ENCODE data around the gene TMPRSS4. TPM values are rescaled to one million over a fixed set of nuclear protein-coding genes. Genes with fewer than 3 reads are reported as not detected.

The TMPRSS4 gene
- total RNA-seq, 1 donor from 2014 or later = not detected

DNA sequence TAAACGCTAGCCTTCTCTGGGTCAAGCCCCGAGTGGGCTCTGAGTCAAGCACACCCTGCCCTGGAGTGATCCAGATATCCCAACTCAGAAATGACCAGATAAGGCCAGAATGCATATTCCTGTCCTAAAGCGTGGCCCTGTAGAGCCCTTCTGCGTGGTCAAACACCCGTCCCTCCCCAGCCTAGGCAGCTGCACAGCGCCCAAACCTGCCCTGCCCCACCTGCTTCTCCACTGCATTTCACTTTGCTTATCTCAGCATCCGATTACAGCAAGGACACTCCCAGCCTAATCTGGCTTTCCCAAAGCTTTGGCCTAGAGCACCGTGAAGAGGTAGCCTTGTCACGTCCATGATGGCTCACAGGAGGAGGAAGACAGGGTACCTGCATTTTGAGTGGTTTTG, 11.9 kb upstream of the TMPRSS4 start:
- Histone ChIP-seq H3K27ac (no peak overlapping the region), H3K36me3 (no peaks in the 10 kb centered on the region), H3K4me1 (no peaks in the 10 kb centered on the region), H3K4me3 (no peak overlapping the region), H3K27me3 (no peaks in the 10 kb centered on the region), H3K9me3 (no peaks in the 10 kb centered on the region)
- TF ChIP-seq, protein P1, sequence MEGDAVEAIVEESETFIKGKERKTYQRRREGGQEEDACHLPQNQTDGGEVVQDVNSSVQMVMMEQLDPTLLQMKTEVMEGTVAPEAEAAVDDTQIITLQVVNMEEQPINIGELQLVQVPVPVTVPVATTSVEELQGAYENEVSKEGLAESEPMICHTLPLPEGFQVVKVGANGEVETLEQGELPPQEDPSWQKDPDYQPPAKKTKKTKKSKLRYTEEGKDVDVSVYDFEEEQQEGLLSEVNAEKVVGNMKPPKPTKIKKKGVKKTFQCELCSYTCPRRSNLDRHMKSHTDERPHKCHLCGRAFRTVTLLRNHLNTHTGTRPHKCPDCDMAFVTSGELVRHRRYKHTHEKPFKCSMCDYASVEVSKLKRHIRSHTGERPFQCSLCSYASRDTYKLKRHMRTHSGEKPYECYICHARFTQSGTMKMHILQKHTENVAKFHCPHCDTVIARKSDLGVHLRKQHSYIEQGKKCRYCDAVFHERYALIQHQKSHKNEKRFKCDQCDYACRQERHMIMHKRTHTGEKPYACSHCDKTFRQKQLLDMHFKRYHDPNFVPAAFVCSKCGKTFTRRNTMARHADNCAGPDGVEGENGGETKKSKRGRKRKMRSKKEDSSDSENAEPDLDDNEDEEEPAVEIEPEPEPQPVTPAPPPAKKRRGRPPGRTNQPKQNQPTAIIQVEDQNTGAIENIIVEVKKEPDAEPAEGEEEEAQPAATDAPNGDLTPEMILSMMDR (IDR thresholded peaks at IDR 0.05) = no peak
- DNase-seq (ENCODE audit: low spot score in 2 of 2) = no peak
- intact Hi-C loops (cut with DNase I) = no loop called here

DNA sequence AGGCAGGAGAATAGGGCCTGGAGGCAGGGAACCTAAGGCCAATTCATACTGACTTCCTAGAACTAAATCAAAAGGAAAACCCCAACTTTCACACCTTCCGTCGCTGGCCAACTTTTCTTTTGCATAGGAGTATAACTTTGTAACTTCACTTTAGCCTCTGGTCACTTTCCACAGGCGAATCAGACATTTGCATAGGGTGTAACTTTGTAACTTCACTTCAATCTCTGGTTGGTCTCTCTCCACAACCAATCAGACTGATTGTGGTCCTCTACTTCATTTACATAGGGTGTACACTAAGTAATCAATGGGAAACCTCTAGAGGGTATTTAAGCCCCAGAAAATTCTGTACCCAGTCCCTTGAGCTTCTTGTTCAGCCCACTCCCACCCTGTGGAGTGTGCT, 11.5 kb upstream of the TMPRSS4 start:
- Histone ChIP-seq H3K27ac (no peak overlapping the region), H3K36me3 (no peaks in the 10 kb centered on the region), H3K9me3 (no peaks in the 10 kb centered on the region), H3K4me1 (no peaks in the 10 kb centered on the region), H3K4me3 (no peak overlapping the region), H3K27me3 (no peaks in the 10 kb centered on the region)
- intact Hi-C loops (cut with DNase I) = no loop called here
- TF ChIP-seq, protein P1 (IDR thresholded peaks at IDR 0.05) = no peak
- DNase-seq (ENCODE audit: low spot score in 2 of 2) = peak in 1 of 2 donors; percentile 9

DNA sequence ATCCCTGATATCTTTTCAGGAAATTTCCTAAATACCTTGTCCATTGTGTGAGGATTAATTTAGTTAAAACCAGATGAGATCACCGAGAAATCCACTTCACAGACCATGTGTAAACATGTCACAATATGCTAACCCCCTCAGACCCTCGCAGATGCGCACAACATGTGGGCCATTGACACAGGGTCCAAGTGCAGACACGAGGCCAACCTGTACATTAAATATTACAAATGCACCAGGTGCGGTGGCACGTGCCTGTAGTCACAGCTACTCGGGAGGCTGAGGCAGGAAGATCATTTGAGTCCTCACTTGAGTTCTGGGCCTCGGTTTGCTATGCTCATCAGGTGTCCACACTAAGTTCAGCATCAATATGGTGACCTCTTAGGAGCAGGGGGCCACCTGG, 9.9 kb upstream of the TMPRSS4 start:
- no peaks in the 10 kb centered on the region for H3K9me3 ChIP-seq
- H3K27me3 ChIP-seq = no peaks in the 10 kb centered on the region
- intact Hi-C loops (cut with DNase I) = no loop called here
- H3K4me1 ChIP-seq = no peaks in the 10 kb centered on the region
- TF ChIP-seq, protein P1 (IDR thresholded peaks at IDR 0.05) = no peak
- no peaks in the 10 kb centered on the region for H3K36me3 ChIP-seq
- H3K4me3 ChIP-seq = no peak overlapping the region
- DNase-seq (ENCODE audit: low spot score in 2 of 2) = no peak
- no peak overlapping the region for H3K27ac ChIP-seq

DNA sequence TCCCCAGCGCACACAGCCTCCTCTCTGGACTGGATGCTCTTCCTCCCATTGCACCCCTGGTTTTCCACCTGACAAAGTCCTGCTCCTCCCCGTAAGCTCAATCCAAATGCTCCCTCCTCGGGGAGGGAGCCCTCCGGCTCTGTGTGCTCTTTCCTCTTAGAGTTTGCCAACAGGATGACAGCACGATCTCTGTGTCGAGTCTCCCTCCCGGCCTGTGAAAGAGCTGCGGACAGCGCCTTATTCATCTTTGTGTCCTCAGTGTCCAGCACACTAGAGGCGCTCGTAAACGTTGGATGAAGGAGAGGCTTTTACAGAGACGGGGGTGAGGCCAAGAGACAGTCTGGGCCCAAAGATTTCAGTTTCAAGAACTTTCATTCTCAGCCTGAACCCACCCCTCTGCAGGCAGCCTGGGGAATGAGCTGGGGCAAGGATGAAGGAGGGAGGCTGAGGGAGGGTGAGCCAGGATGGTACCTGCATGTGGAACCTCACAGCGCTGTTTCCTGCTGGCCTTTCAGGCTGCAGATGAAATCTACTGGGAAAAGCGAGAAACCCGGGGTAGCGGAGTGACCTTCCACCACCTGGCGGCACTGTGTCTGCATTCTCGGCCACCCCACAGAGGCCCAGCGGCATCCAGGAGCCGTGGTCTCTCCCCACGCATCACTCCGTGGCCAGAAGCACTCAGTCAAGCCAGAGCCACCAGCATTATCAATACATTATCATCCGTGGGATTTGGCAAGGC, 8.5 kb upstream of the TMPRSS4 start:
- no peaks in the 10 kb centered on the region for H3K27me3 ChIP-seq
- no peaks in the 10 kb centered on the region for H3K9me3 ChIP-seq
- intact Hi-C loops (cut with DNase I) = no loop called here
- no peaks in the 10 kb centered on the region for H3K36me3 ChIP-seq
- H3K27ac ChIP-seq = no peak overlapping the region
- TF ChIP-seq, protein P1 (IDR thresholded peaks at IDR 0.05) = no peak
- no peak overlapping the region for H3K4me3 ChIP-seq
- no peak for DNase-seq (ENCODE audit: low spot score in 2 of 2)
- no peaks in the 10 kb centered on the region for H3K4me1 ChIP-seq

DNA sequence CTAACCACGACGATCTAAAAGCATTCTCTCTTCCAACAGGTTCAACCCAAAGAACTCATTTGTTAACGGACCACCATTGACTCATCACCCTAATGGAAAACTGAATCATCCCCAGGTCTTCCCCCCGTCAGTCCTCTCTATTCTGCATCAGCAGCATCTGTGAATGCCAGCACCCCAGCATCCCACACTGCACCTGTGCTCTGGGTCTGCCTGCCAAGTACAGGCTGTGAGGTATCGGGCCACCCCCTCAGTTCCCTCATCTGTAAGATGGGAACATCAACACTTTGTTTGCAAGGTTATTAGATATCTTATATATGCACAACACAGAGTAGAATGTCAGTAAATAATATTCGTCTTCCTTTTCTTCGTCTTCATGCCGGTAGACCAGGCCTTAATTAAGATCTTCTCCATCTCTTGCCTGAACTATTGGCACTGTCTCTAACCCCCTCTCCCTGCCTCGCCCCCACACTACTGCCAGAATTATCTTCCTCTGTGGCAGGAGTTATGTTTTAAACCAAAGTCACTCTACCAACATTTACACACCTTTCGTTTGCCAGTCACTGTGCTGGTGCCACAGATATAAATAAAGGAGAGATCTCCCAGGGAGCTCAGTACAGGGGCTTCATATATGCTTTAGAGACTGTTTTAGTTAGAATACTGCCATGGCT, 7.8 kb upstream of the TMPRSS4 start:
- no peaks in the 10 kb centered on the region for H3K9me3 ChIP-seq
- H3K27me3 ChIP-seq = no peaks in the 10 kb centered on the region
- no peak overlapping the region for H3K4me3 ChIP-seq
- no peak overlapping the region for H3K27ac ChIP-seq
- DNase-seq (ENCODE audit: low spot score in 2 of 2) = no peak
- no peaks in the 10 kb centered on the region for H3K4me1 ChIP-seq
- H3K36me3 ChIP-seq = no peaks in the 10 kb centered on the region
- intact Hi-C loops (cut with DNase I) = no loop called here
- TF ChIP-seq, protein P1 (IDR thresholded peaks at IDR 0.05) = no peak

Measured in ascending aorta (tissue), 2 donors.